SJSA1 (cell line): ENCODE results near the gene GSN. TPM values are rescaled to one million over a fixed set of nuclear protein-coding genes. Genes with fewer than 3 reads are reported as not detected.

Source experiments
- total RNA-seq: library from RNA; depleted of rRNA; stranded (reverse); fragments of >200 nt; shearing (Covaris generic); gene quantifications from 2 replicates; pipeline ENCODE4 v1.2.3, GENCODE V29; 2014; rRNA removed

Gene GSN
- total RNA-seq, 1 experiment from 2014 or later = 331 TPM

Other genes with a start within 250 kb of the GSN start
- gene C5, start 217.9 kb upstream of the GSN start, total RNA-seq = 2.4 and 2.7 TPM in 2 replicates
- 17.2 and 17.7 TPM in 2 replicates for gene CNTRL, start 193.2 kb upstream of the GSN start, total RNA-seq
- gene RAB14, start 66.3 kb upstream of the GSN start, total RNA-seq = 18.3 and 30.4 TPM in 2 replicates
- gene STOM, start 102.1 kb downstream of the GSN start, total RNA-seq = 192 and 200 TPM in 2 replicates
- not detected in 2 replicates for gene GGTA1, start 231.7 kb downstream of the GSN start, total RNA-seq